T-cell (primary cell): ENCODE results near the gene NDUFS4. TPM values are rescaled to one million over a fixed set of nuclear protein-coding genes. Genes with fewer than 3 reads are reported as not detected.

Experiments
- ATAC-seq, 4 experiments: fragments of 200-7000 bp in 3 of 4; fragments of 150-1000 bp in 1 of 4; cut with Tn5 transposase; replicated peaks in 1 of 4; 1 replicate in 3 of 4; 2 replicates in 1 of 4; pipeline ENCODE4 v1.10.0; 2021; ENCODE audit warnings: moderate library complexity in 3 of 4, mild to moderate bottlenecking in 2 of 4, moderate number of reproducible peaks in 1 of 4
- CTCF ChIA-PET, 2 donors: fragments of 300-600 bp; sonication (Branson Sonifier 250); formaldehyde crosslinking; loops; one replicate each; lab custom pipeline; 2022; ENCODE audit warnings: antibody characterized with exemption in 2 of 2; lab: Charles Lee
- POLR2A ChIA-PET, 2 donors: fragments of 300-600 bp; sonication (Branson Sonifier 250); formaldehyde crosslinking; loops; one replicate each; lab custom pipeline; 2022; ENCODE audit warnings: antibody characterized with exemption in 2 of 2; lab: Charles Lee
- DNase-seq, 35 experiments: peaks; one replicate each; pipeline versions ENCODE4 v3.0.0 to v3.0.0-alpha.2; 2013 to 2023
- H3K27ac ChIP-seq: one replicate; pipeline ENCODE4 v1.5.1; 2013; ENCODE audit warnings: low read length
- H3K27me3 ChIP-seq, 2 experiments: replicated peaks in 1 of 2; 1 replicate in 1 of 2; 2 replicates in 1 of 2; pipeline versions ENCODE4 v1.6.1 to v1.7.0; 2013; ENCODE audit warnings: low read length in 1 of 2, mixed read lengths in 1 of 2; ENCODE audit not compliant: control insufficient read depth in 2 of 2, insufficient read depth in 2 of 2; ENCODE audit errors: extremely low read depth in 1 of 2
- H3K36me3 ChIP-seq, 2 donors: 1 replicate in 1 of 2; 2 replicates in 1 of 2; pipeline versions ENCODE4 v1.6.1 to v1.7.0; 2013; ENCODE audit warnings: low read length in 1 of 2; ENCODE audit not compliant: control insufficient read depth in 2 of 2, insufficient read depth in 1 of 2; ENCODE audit errors: extremely low read depth in 1 of 2
- H3K4me1 ChIP-seq, 2 experiments: 1 replicate in 1 of 2; 2 replicates in 1 of 2; pipeline versions ENCODE4 v1.6.1 to v1.7.0; 2013; ENCODE audit warnings: low read length in 2 of 2, mixed read lengths in 1 of 2; ENCODE audit not compliant: insufficient read depth in 2 of 2, control insufficient read depth in 1 of 2; ENCODE audit errors: extremely low read depth in 1 of 2
- H3K4me3 ChIP-seq, 2 donors: 1 replicate in 1 of 2; 2 replicates in 1 of 2; pipeline versions ENCODE4 v1.5.1 to v1.7.0; 2013; ENCODE audit warnings: mild to moderate bottlenecking in 2 of 2, low read length in 1 of 2, moderate library complexity in 1 of 2; ENCODE audit not compliant: control insufficient read depth in 1 of 2; ENCODE audit errors: extremely low read depth in 1 of 2
- H3K9me3 ChIP-seq: 2 replicates; pipeline ENCODE4 v1.7.0; 2013
- H3K27ac Mint-ChIP-seq, 2 donors: one replicate each; pipeline ENCODE4 v1.8.0; 2020 to 2021; ENCODE audit warnings: mild to moderate bottlenecking in 2 of 2, mixed read lengths in 2 of 2
- H3K27me3 Mint-ChIP-seq, 2 donors: one replicate each; pipeline ENCODE4 v1.8.0; 2021 to 2022; ENCODE audit warnings: mixed read lengths in 2 of 2
- H3K36me3 Mint-ChIP-seq: one replicate; pipeline ENCODE4 v1.8.0; 2021; ENCODE audit warnings: mixed read lengths
- H3K4me1 Mint-ChIP-seq, 3 donors: one replicate each; pipeline ENCODE4 v1.8.0; 2020 to 2022; ENCODE audit warnings: mixed read lengths in 3 of 3, mild to moderate bottlenecking in 1 of 3
- H3K4me3 Mint-ChIP-seq, 3 donors: one replicate each; pipeline ENCODE4 v1.8.0; 2020 to 2022; ENCODE audit warnings: mild to moderate bottlenecking in 3 of 3, mixed read lengths in 3 of 3, moderate library complexity in 3 of 3
- H3K9me3 Mint-ChIP-seq, 3 donors: one replicate each; pipeline ENCODE4 v1.8.0; 2020 to 2022; ENCODE audit warnings: mixed read lengths in 3 of 3
- WGBS: methylation state at CpG from one replicate; pipeline ENCODE4 v1.1.5; 2013; ENCODE audit warnings: missing lambda C conversion rate; ENCODE audit not compliant: insufficient coverage; 5-methylcytosine and 5-hydroxymethylcytosine counted together
- total RNA-seq, 35 experiments: library from RNA in 6 of 35; stranded (reverse) in 6 of 35; fragments of 120-200 nt in 1 of 35; gene quantifications; one replicate each; pipeline versions ENCODE4 v1.2.1 to v1.2.4 and lab custom pipeline; 2013 to 2026

Gene NDUFS4
- total RNA-seq, 5 donors from 2014 or later (not counting 1 experiment from before 2014, with no cell fraction given), result 22.2 to 29.5 (median 25.0) TPM

DNA sequence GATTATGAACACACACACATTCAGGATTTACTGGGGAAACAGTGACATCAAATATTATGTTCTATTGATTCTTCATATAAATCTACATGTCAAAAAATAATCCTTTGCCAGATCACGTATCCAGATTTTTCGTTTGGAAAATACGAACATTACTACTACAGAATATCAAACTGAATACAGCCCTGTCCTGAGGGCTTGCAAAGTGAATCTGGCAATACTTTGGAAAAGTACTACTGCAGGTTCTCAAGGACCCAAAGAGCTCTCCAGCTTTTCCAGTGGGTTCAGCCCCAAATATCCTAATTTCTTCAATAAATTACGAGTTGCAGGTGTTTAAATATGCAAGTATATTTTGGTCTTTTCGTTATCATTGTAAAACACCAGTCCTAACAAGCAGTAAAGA, 411 bp upstream of the NDUFS4 start:
- H3K4me1 Mint-ChIP-seq, result peaks cover 43 to 49% (median 45%) of the 10 kb centered on the region in 3 donors
- POLR2A ChIA-PET, result no interaction called here
- Histone ChIP-seq H3K4me1 (peaks cover 0 to 7% of the 10 kb centered on the region in 2 experiments), H3K9me3 (no peaks in the 10 kb centered on the region), H3K36me3 (peaks cover 0 to 2% of the 10 kb centered on the region in 2 donors), H3K27ac (no peak overlapping the region), H3K4me3 (peak overlapping the region; percentile 85 to 88), H3K27me3 (no peaks in the 10 kb centered on the region)
- CTCF ChIA-PET, result no interaction called here
- peaks cover 3% of the 10 kb centered on the region for H3K36me3 Mint-ChIP-seq
- ATAC-seq (peak in 3 of 4 experiments; percentile 9 to 20 (median 12)), DNase-seq (no peak)
- H3K27me3 Mint-ChIP-seq, result peaks cover 24 to 27% of the 10 kb centered on the region in 2 donors
- H3K4me3 Mint-ChIP-seq, result peak overlapping the region; percentile 99 to 100 (median 100)
- H3K27ac Mint-ChIP-seq, result peak overlapping the region in 1 of 2 donors; percentile 99
- H3K9me3 Mint-ChIP-seq, result peaks cover 0 to 8% (median 8%) of the 10 kb centered on the region in 3 donors
- 70% methylated on average over 3 of the region's 5 CpGs for WGBS

DNA sequence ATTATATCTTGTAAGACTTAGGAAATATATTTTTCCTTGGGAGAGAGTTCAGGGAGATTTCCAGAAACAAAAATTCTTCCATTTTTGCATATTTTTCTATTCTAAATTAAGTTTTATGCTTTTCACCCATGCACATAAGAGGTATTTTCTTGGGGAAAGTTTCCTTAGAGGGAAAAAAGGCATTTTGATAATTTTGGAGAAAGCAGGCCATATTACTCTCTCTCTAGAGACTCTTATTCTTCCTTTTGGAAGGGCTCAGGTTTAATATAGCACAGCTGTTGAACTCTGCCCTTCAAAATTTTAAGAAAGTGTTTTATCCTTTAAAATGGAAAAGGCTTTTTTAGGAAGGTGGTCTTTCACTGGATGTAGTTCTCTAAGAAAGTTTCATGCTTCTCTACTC, 8.0 kb downstream of the NDUFS4 start:
- Histone ChIP-seq H3K4me3 (no peak overlapping the region), H3K9me3 (no peaks in the 10 kb centered on the region), H3K36me3 (peaks cover 0 to 2% of the 10 kb centered on the region in 2 donors), H3K4me1 (peaks cover 0 to 3% of the 10 kb centered on the region in 2 experiments), H3K27me3 (no peaks in the 10 kb centered on the region), H3K27ac (no peak overlapping the region)
- H3K36me3 Mint-ChIP-seq, result peaks cover 21% of the 10 kb centered on the region
- ChIA-PET POLR2A (no interaction called here), CTCF (no interaction called here)
- no peak overlapping the region for H3K27ac Mint-ChIP-seq
- peaks cover 70 to 80% (median 74%) of the 10 kb centered on the region in 3 donors for H3K4me1 Mint-ChIP-seq
- ATAC-seq (no peak), DNase-seq (no peak)
- H3K9me3 Mint-ChIP-seq, result no peaks in the 10 kb centered on the region
- H3K27me3 Mint-ChIP-seq, result no peaks in the 10 kb centered on the region
- no peak overlapping the region for H3K4me3 Mint-ChIP-seq

DNA sequence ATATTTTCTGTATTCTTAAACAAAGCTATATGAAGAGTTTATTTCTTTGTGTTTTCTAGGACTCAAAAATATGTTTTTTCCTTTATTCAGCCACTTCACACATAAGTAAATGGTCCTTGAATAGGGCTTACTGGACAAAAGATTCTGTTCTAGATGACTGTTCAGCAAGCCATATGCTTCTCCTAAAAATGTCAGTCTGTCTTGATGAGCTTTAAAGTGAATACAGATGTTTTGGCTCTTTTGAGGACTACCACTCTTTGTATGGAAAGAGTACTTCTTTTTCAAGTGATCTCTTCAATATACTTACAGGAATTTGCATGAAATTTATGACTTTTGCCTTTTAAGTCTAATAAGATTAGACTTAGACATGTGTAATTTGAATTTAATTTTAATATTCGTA, 8.4 kb downstream of the NDUFS4 start:
- Histone ChIP-seq H3K36me3 (peaks cover 0 to 2% of the 10 kb centered on the region in 2 donors), H3K27ac (no peak overlapping the region), H3K4me1 (peaks cover 0 to 6% of the 10 kb centered on the region in 2 experiments), H3K27me3 (no peaks in the 10 kb centered on the region), H3K9me3 (no peaks in the 10 kb centered on the region), H3K4me3 (no peak overlapping the region)
- H3K4me1 Mint-ChIP-seq, result peaks cover 70 to 79% (median 75%) of the 10 kb centered on the region in 3 donors
- H3K9me3 Mint-ChIP-seq, result no peaks in the 10 kb centered on the region
- DNase-seq (no peak), ATAC-seq (no peak)
- POLR2A ChIA-PET, result no interaction called here
- WGBS, result no CpG with 5 or more reads among the region's 1 CpG
- no peaks in the 10 kb centered on the region for H3K27me3 Mint-ChIP-seq
- no peak overlapping the region for H3K27ac Mint-ChIP-seq
- no peak overlapping the region for H3K4me3 Mint-ChIP-seq
- H3K36me3 Mint-ChIP-seq, result peaks cover 21% of the 10 kb centered on the region
- CTCF ChIA-PET, result no interaction called here

DNA sequence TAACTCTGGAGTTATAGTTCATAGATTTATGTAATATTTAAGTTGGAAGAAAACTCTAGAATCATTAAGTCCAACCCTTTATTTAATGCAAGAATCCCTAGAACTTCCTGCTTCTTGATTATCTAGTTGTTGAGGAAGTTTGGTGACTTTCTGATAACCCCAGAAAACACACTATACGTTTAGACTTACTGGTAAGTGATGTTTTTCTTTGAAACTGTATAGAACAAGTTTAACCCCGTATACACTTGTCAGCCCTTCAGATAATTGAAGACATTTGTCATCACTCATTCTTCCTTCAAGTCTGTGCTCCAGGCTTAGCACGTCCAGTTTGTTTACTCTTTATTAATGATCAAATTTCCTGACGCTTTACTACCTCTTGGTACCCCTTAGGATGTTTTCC, 9.0 kb downstream of the NDUFS4 start:
- no peaks in the 10 kb centered on the region for H3K9me3 Mint-ChIP-seq
- H3K4me3 ChIP-seq, result no peak overlapping the region
- ATAC-seq (no peak), DNase-seq (no peak)
- peaks cover 21% of the 10 kb centered on the region for H3K36me3 Mint-ChIP-seq
- H3K4me1 Mint-ChIP-seq, result peaks cover 70 to 79% (median 75%) of the 10 kb centered on the region in 3 donors
- H3K4me3 Mint-ChIP-seq, result no peak overlapping the region
- ChIA-PET POLR2A (no interaction called here), CTCF (interaction anchor here in 1 of 2 donors (1.2 kb wide), 1 partner anchor 18 kb away, joined by 5 read pairs; no protein-coding TSS in a partner anchor)
- H3K36me3 ChIP-seq, result no peaks in the 10 kb centered on the region
- peaks cover 0 to 6% of the 10 kb centered on the region in 2 experiments for H3K4me1 ChIP-seq
- WGBS, result 70% methylated on average over 2 of the region's 4 CpGs
- no peak overlapping the region for H3K27ac ChIP-seq
- no peaks in the 10 kb centered on the region for H3K27me3 ChIP-seq
- no peak overlapping the region for H3K27ac Mint-ChIP-seq
- H3K9me3 ChIP-seq, result no peaks in the 10 kb centered on the region
- no peaks in the 10 kb centered on the region for H3K27me3 Mint-ChIP-seq

DNA sequence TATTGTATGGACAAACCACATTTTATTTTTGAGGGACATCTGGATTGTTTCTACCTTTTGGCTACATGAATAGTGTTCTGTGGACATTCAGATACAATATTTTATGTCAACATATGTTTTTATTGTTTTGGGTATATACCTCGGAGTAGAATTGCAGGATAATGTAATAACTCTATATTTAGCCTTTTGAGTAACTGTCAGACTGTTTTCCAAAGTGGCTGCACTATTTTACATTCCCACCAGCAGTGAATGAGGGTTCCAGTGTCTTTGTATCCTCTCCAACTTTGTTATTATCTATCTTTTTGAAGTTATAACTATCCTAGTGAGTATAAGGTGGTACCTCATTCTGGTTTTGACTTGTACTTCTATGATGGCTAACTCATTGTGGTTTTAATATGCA, 11.0 kb downstream of the NDUFS4 start:
- Histone ChIP-seq H3K36me3 (no peaks in the 10 kb centered on the region), H3K4me1 (peaks cover 0 to 6% of the 10 kb centered on the region in 2 experiments), H3K4me3 (no peak overlapping the region), H3K9me3 (no peaks in the 10 kb centered on the region), H3K27me3 (no peaks in the 10 kb centered on the region), H3K27ac (no peak overlapping the region)
- CTCF ChIA-PET, result interaction anchor here in 1 of 2 donors (0.6 kb wide), 1 partner anchor 86 kb away, joined by 3 read pairs; no protein-coding TSS in a partner anchor
- no peaks in the 10 kb centered on the region for H3K27me3 Mint-ChIP-seq
- H3K9me3 Mint-ChIP-seq, result no peaks in the 10 kb centered on the region
- H3K4me3 Mint-ChIP-seq, result no peak overlapping the region
- H3K27ac Mint-ChIP-seq, result no peak overlapping the region
- DNase-seq (no peak), ATAC-seq (no peak)
- H3K4me1 Mint-ChIP-seq, result peaks cover 64 to 78% (median 75%) of the 10 kb centered on the region in 3 donors
- peaks cover 21% of the 10 kb centered on the region for H3K36me3 Mint-ChIP-seq
- POLR2A ChIA-PET, result no interaction called here
- WGBS, result no CpG with 5 or more reads among the region's 1 CpG

GRCh38 chr5:53575101-53575500, 14.7 kb downstream of the NDUFS4 start:
- 96% methylated on average over 2 of the region's 3 CpGs for WGBS
- Mint-ChIP-seq H3K36me3 (peaks cover 23% of the 10 kb centered on the region), H3K4me1 (peaks cover 67 to 78% (median 74%) of the 10 kb centered on the region in 3 donors), H3K27me3 (no peaks in the 10 kb centered on the region), H3K9me3 (no peaks in the 10 kb centered on the region), H3K4me3 (no peak overlapping the region), H3K27ac (no peak overlapping the region)
- DNase-seq (no peak), ATAC-seq (no peak)
- Histone ChIP-seq H3K27me3 (no peaks in the 10 kb centered on the region), H3K9me3 (no peaks in the 10 kb centered on the region), H3K4me1 (peaks cover 0 to 6% of the 10 kb centered on the region in 2 experiments), H3K4me3 (no peak overlapping the region), H3K36me3 (no peaks in the 10 kb centered on the region), H3K27ac (no peak overlapping the region)
- CTCF ChIA-PET, result interaction anchor here in 1 of 2 donors (0.6 kb wide), 1 partner anchor 13 kb away, joined by 3 read pairs; no protein-coding TSS in a partner anchor
- POLR2A ChIA-PET, result interaction anchor here in 1 of 2 donors (1.0 kb wide), 1 partner anchor 18 kb away, joined by 5 read pairs; no protein-coding TSS in a partner anchor
